SU-DHL-6 (cell line): ENCODE results near the gene BRS3.

Experiments used
- H2AFZ ChIP-seq: fragments of 200-600 bp; sonication (generic); 2 replicates; pipeline ENCODE4 v1.6.1; 2014; ENCODE audit warnings: low read depth, mild to moderate bottlenecking, moderate library complexity, mixed read lengths, antibody characterized with exemption, low read length; ENCODE audit not compliant: severe bottlenecking
- H3F3A ChIP-seq: fragments of 200-600 bp; shearing (Covaris generic); 2 replicates; pipeline ENCODE4 v1.6.0; 2016; ENCODE audit warnings: antibody characterized with exemption, mild to moderate bottlenecking; ENCODE audit not compliant: insufficient read depth
- H3K27ac ChIP-seq: fragments of 200-600 bp; sonication (generic); 2 replicates; pipeline ENCODE4 v1.5.1; 2016; ENCODE audit warnings: low read depth, mild to moderate bottlenecking, low read length, moderate library complexity, mixed read lengths
- H3K27me3 ChIP-seq: fragments of 200-600 bp; sonication (generic), shearing (Covaris generic); 2 replicates; pipeline ENCODE4 v1.6.0; 2014; ENCODE audit warnings: mild to moderate bottlenecking, low read length
- H3K36me3 ChIP-seq: fragments of 200-600 bp; sonication (generic); 2 replicates; pipeline ENCODE4 v1.6.1; 2014; ENCODE audit warnings: mild to moderate bottlenecking, low read length, mixed read lengths
- H3K4me2 ChIP-seq: fragments of 300-600, 200-600 bp; shearing (Covaris generic), sonication (generic); 2 replicates; pipeline ENCODE4 v1.6.0; 2014; ENCODE audit warnings: low read length, low read depth, mild to moderate bottlenecking; ENCODE audit not compliant: poor library complexity, severe bottlenecking
- H3K4me3 ChIP-seq: fragments of 200-600 bp; sonication (generic); 2 replicates; pipeline ENCODE4 v1.5.1; 2014; ENCODE audit warnings: antibody characterized with exemption, low read length, mild to moderate bottlenecking, mixed read lengths; ENCODE audit not compliant: insufficient read depth, poor library complexity, severe bottlenecking
- H3K79me2 ChIP-seq: fragments of 200-600 bp; sonication (generic); 2 replicates; pipeline ENCODE4 v1.6.1; 2014; ENCODE audit warnings: mild to moderate bottlenecking, low read length, moderate library complexity; ENCODE audit not compliant: insufficient read depth
- H3K9ac ChIP-seq: fragments of 200-600 bp; sonication (generic); 2 replicates; pipeline ENCODE4 v1.7.0; 2014; ENCODE audit warnings: mild to moderate bottlenecking, low read length
- H3K9me2 ChIP-seq: fragments of 200-600 bp; sonication (generic); replicated peaks from 2 replicates; pipeline ENCODE4 v1.6.1; 2014; ENCODE audit warnings: low read length; ENCODE audit not compliant: insufficient read depth
- H3K9me3 ChIP-seq: fragments of 200-600 bp; sonication (generic); 2 replicates; pipeline ENCODE4 v1.6.1; 2014; ENCODE audit warnings: low read length, mixed read lengths; ENCODE audit not compliant: insufficient read depth
- H4K20me1 ChIP-seq: fragments of 200-600 bp; sonication (generic); 2 replicates; pipeline ENCODE4 v1.6.1; 2014; ENCODE audit warnings: low read depth, mild to moderate bottlenecking, antibody characterized with exemption, low read length, moderate library complexity, mixed read lengths
- CTCF ChIP-seq: fragments of 200-600 bp; sonication (generic); IDR thresholded peaks from one replicate; pipeline ENCODE4 v1.5.1; 2017; ENCODE audit warnings: antibody characterized with exemption, mild to moderate bottlenecking, low read length, moderate library complexity; ENCODE audit not compliant: insufficient read depth, poor library complexity, severe bottlenecking
- EZH2phosphoT487 ChIP-seq: fragments of 200-600 bp; sonication (generic), shearing (Covaris generic); conservative IDR thresholded peaks from 2 replicates; pipeline ENCODE4 v1.6.1; 2018; ENCODE audit warnings: mild to moderate bottlenecking, antibody characterized with exemption, low read length, moderate library complexity, mixed read lengths

Gene BRS3

GRCh38 chrX:136497556-136498052 lies 9.9 kb downstream of the BRS3 start, which contains the start of gene HTATSF1:
Gene HTATSF1, plus strand, starts transcription at chrX:136497592. Its CDS starts 93 bp downstream, at chrX:136497685.
- Histone ChIP-seq H3K79me2 (peaks cover 22% of the 10 kb centered on the region), H3K4me2 (peak within 1 kb of the TSS; percentile 96), H3K9me3 (no peaks in the 10 kb centered on the region), H4K20me1 (no peaks in the 10 kb centered on the region), H3K27ac (peak within 1 kb of the TSS; percentile 78), H3K36me3 (peaks cover 10% of the 10 kb centered on the region; the same call in 1 of the 2 replicates), H3K9me2 (no peaks in the 10 kb centered on the region), H2AFZ (peak within 1 kb of the TSS; percentile 90), H3K4me3 (peak within 1 kb of the TSS; percentile 72), H3K27me3 (no peaks in the 10 kb centered on the region), H3F3A (no peaks in the 10 kb centered on the region), H3K9ac (peak within 1 kb of the TSS; percentile 73)
- TF ChIP-seq EZH2phosphoT487 (no peak), CTCF (no peak)

GRCh38 chrX:136519069-136519468 lies 31.3 kb downstream of the BRS3 start:
- TF ChIP-seq CTCF, result no peak
- no peak for TF ChIP-seq EZH2phosphoT487
- H4K20me1 ChIP-seq, result no peaks in the 10 kb centered on the region
- H3K9me3 ChIP-seq, result no peaks in the 10 kb centered on the region
- no peak overlapping the region for H3K4me2 ChIP-seq
- H3F3A ChIP-seq, result no peaks in the 10 kb centered on the region
- H2AFZ ChIP-seq, result no peak overlapping the region
- H3K36me3 ChIP-seq, result no peaks in the 10 kb centered on the region
- H3K27ac ChIP-seq, result no peak overlapping the region
- H3K4me3 ChIP-seq, result no peak overlapping the region
- no peaks in the 10 kb centered on the region for H3K9me2 ChIP-seq
- H3K79me2 ChIP-seq, result no peaks in the 10 kb centered on the region
- no peaks in the 10 kb centered on the region for H3K27me3 ChIP-seq
- no peak overlapping the region for H3K9ac ChIP-seq

GRCh38 chrX:136523770-136524169 lies 36.0 kb downstream of the BRS3 start:
- H2AFZ ChIP-seq, result no peak overlapping the region
- H3K9me2 ChIP-seq, result no peaks in the 10 kb centered on the region
- H3K27me3 ChIP-seq, result no peaks in the 10 kb centered on the region
- H3K4me3 ChIP-seq, result no peak overlapping the region
- no peak overlapping the region for H3K27ac ChIP-seq
- no peaks in the 10 kb centered on the region for H3K79me2 ChIP-seq
- H4K20me1 ChIP-seq, result no peaks in the 10 kb centered on the region
- TF ChIP-seq CTCF, result no peak
- no peak for TF ChIP-seq EZH2phosphoT487
- no peak overlapping the region for H3K9ac ChIP-seq
- H3F3A ChIP-seq, result no peaks in the 10 kb centered on the region
- H3K9me3 ChIP-seq, result no peaks in the 10 kb centered on the region
- H3K36me3 ChIP-seq, result no peaks in the 10 kb centered on the region
- no peak overlapping the region for H3K4me2 ChIP-seq
